GM23338 (cell line): ENCODE measurements around the gene GNB5. TPM values are rescaled to one million over a fixed set of nuclear protein-coding genes. Genes with fewer than 3 reads are reported as not detected.

Source experiments
- ATAC-seq: fragments of 200-7000 bp; cut with Tn5 transposase; 3 replicates; pipeline ENCODE4 v1.9.1; 2020
- DNase-seq: peaks from one replicate; pipeline ENCODE4 v3.0.0-alpha.2; 2015; ENCODE audit warnings: low spot score
- H2AFZ ChIP-seq: fragments of 200-600 bp; sonication (generic); 2 replicates; pipeline ENCODE4 v1.8.0; 2016; ENCODE audit warnings: antibody characterized with exemption, mild to moderate bottlenecking, moderate library complexity
- H3F3A ChIP-seq: fragments of 200-600 bp; sonication (generic); replicated peaks from 2 replicates; pipeline ENCODE4 v1.8.0; 2017; ENCODE audit warnings: antibody characterized with exemption, mixed run types, low read depth
- H3K27ac ChIP-seq: fragments of 200-600 bp; sonication (generic); 2 replicates; pipeline ENCODE4 v1.6.1; 2016; ENCODE audit warnings: low read depth
- H3K27me3 ChIP-seq: fragments of 200-600 bp; sonication (generic); 2 replicates; pipeline ENCODE4 v1.8.0; 2016; ENCODE audit warnings: mild to moderate bottlenecking, mixed run types, moderate library complexity; ENCODE audit not compliant: insufficient read depth
- H3K36me3 ChIP-seq: fragments of 200-600 bp; sonication (generic); 2 replicates; pipeline ENCODE4 v1.8.0; 2016; ENCODE audit warnings: mild to moderate bottlenecking; ENCODE audit not compliant: insufficient read depth
- H3K4me1 ChIP-seq: fragments of 200-600 bp; sonication (generic); 2 replicates; pipeline ENCODE4 v1.8.0; 2016; ENCODE audit warnings: mild to moderate bottlenecking, moderate library complexity; ENCODE audit not compliant: insufficient read depth
- H3K4me2 ChIP-seq: fragments of 200-600 bp; sonication (generic); 2 replicates; pipeline ENCODE4 v1.7.1; 2017; ENCODE audit warnings: mixed run types
- H3K4me3 ChIP-seq: fragments of 200-600 bp; sonication (generic); 2 replicates; pipeline ENCODE4 v1.6.1; 2016; ENCODE audit warnings: mixed run types
- H3K79me2 ChIP-seq: fragments of 200-600 bp; sonication (generic); replicated peaks from 2 replicates; pipeline ENCODE4 v1.8.0; 2017; ENCODE audit warnings: mild to moderate bottlenecking; ENCODE audit not compliant: insufficient read depth
- H3K9me2 ChIP-seq: fragments of 200-600 bp; sonication (generic); 2 replicates; pipeline ENCODE4 v1.8.0; 2017; ENCODE audit not compliant: insufficient read depth
- H4K20me1 ChIP-seq: fragments of 200-600 bp; sonication (generic); replicated peaks from 2 replicates; pipeline ENCODE4 v1.8.0; 2017; ENCODE audit warnings: mild to moderate bottlenecking; ENCODE audit not compliant: insufficient read depth
- H3K27ac Mint-ChIP-seq: 2 replicates; pipeline ENCODE4 v1.8.0; 2020; ENCODE audit warnings: inconsistent platforms, mild to moderate bottlenecking, moderate library complexity, mixed read lengths
- H3K27me3 Mint-ChIP-seq: 3 replicates; pipeline ENCODE4 v1.8.0; 2022; ENCODE audit warnings: low read depth, mild to moderate bottlenecking, moderate library complexity, mixed read lengths, inconsistent platforms; ENCODE audit not compliant: insufficient read depth, poor library complexity
- H3K36me3 Mint-ChIP-seq: 3 replicates; pipeline ENCODE4 v1.8.0; 2021; ENCODE audit warnings: low read depth, mild to moderate bottlenecking, inconsistent platforms, moderate library complexity, mixed read lengths
- H3K4me1 Mint-ChIP-seq: 3 replicates; pipeline ENCODE4 v1.8.0; 2020; ENCODE audit warnings: mild to moderate bottlenecking, inconsistent platforms, mixed read lengths
- H3K4me3 Mint-ChIP-seq: 3 replicates; pipeline ENCODE4 v1.8.0; 2021; ENCODE audit warnings: moderate library complexity, mild to moderate bottlenecking, inconsistent platforms, mixed read lengths
- H3K9me3 Mint-ChIP-seq: 3 replicates; pipeline ENCODE4 v1.8.0; 2020; ENCODE audit warnings: moderate library complexity, mild to moderate bottlenecking, inconsistent platforms, mixed read lengths
- CREB1 ChIP-seq: fragments of 250-450 bp; sonication (Bioruptor Pico); IDR thresholded peaks from 2 replicates; pipeline ENCODE4 v1.5.0; 2020; ENCODE audit warnings: low read depth, mild to moderate bottlenecking, moderate library complexity
- CTCF ChIP-seq, 2 experiments: fragments of 200-600 bp in 1 of 2; sonication (generic) in 1 of 2; conservative IDR thresholded peaks; 2 replicates each; pipeline versions ENCODE4 v1.5.1 to v1.6.1; 2016 to 2017; ENCODE audit warnings: antibody characterized with exemption in 2 of 2, low read depth in 2 of 2, mild to moderate bottlenecking in 2 of 2, moderate library complexity in 1 of 2
- ETS1 ChIP-seq: IDR thresholded peaks from 2 replicates; pipeline ENCODE4 v1.6.1; 2016; ENCODE audit warnings: antibody characterized with exemption
- EZH2 ChIP-seq: fragments of 200-600 bp; sonication (generic); IDR thresholded peaks from one replicate; pipeline ENCODE4 v1.8.0; 2017; ENCODE audit warnings: antibody characterized with exemption, mild to moderate bottlenecking, low read depth; ENCODE audit not compliant: unreplicated experiment
- EZH2phosphoT487 ChIP-seq: fragments of 200-600 bp; sonication (generic); IDR thresholded peaks from one replicate; pipeline ENCODE4 v1.8.1; 2018; ENCODE audit warnings: antibody characterized with exemption; ENCODE audit not compliant: unreplicated experiment
- JUNB ChIP-seq: IDR thresholded peaks from one replicate; pipeline ENCODE4 v1.6.1; 2016; ENCODE audit warnings: antibody characterized with exemption; ENCODE audit not compliant: unreplicated experiment
- NANOG ChIP-seq: IDR thresholded peaks from 2 replicates; pipeline ENCODE4 v1.6.1; 2016; ENCODE audit warnings: antibody characterized with exemption, borderline replicate concordance
- POLR2AphosphoS5 ChIP-seq: IDR thresholded peaks from 2 replicates; pipeline ENCODE4 v1.6.1; 2016; ENCODE audit warnings: antibody characterized with exemption, low read depth
- ZNF114 ChIP-seq: fragments of 250-450 bp; sonication (Bioruptor Pico); IDR thresholded peaks from 2 replicates; pipeline ENCODE4 v1.5.0; 2020; ENCODE audit warnings: mild to moderate bottlenecking, moderate library complexity
- ZNF331 ChIP-seq: fragments of 250-450 bp; sonication (Bioruptor Pico); IDR thresholded peaks from 2 replicates; pipeline ENCODE4 v1.5.0; 2020; ENCODE audit warnings: low read depth, mild to moderate bottlenecking, moderate library complexity
- ZNF462 ChIP-seq: fragments of 250-450 bp; sonication (Bioruptor Pico); IDR thresholded peaks from 2 replicates; pipeline ENCODE4 v1.5.0; 2020; ENCODE audit warnings: mild to moderate bottlenecking, moderate library complexity
- polyA plus RNA-seq: library from polyadenylated mRNA; unstranded; fragments of >200 nt; fragmentation: Nextera tagmentation; extraction: Ambion mirVana; gene quantifications from 2 replicates; pipeline ENCODE4 v1.2.1, GENCODE V29; 2016
- total RNA-seq: library from RNA; depleted of rRNA; stranded (reverse); fragments of >200 nt; shearing (Covaris generic); gene quantifications from 2 replicates; pipeline ENCODE4 v1.2.3, GENCODE V29; 2014

Gene GNB5
- total and polyA plus RNA-seq, 2 experiments from 2014 or later: 23.0 to 40.8 TPM

- Histone ChIP-seq H3K27ac (no peak overlapping the region), H3K4me1 (no peaks in the 10 kb centered on the region), H3K4me3 (no peak overlapping the region), H4K20me1 (peaks cover 2% of the 10 kb centered on the region; the same call in 1 of the 2 replicates), H3K79me2 (no peaks in the 10 kb centered on the region), H3K36me3 (peaks cover 18% of the 10 kb centered on the region), H2AFZ (no peak overlapping the region), H3F3A (no peaks in the 10 kb centered on the region), H3K4me2 (no peak overlapping the region), H3K9me2 (no peaks in the 10 kb centered on the region), H3K27me3 (no peaks in the 10 kb centered on the region)
- Mint-ChIP-seq H3K27me3 (peaks cover 2% of the 10 kb centered on the region), H3K4me3 (no peak overlapping the region), H3K36me3 (peaks cover 22% of the 10 kb centered on the region), H3K9me3 (peaks cover 1% of the 10 kb centered on the region; the same call in 1 of the 3 replicates), H3K27ac (no peak overlapping the region), H3K4me1 (no peaks in the 10 kb centered on the region)
- DNase-seq: no peak
- ATAC-seq: no peak
- TF ChIP-seq ZNF331 (no peak), CREB1 (CRISPR knock-in tag) (no peak), CTCF (conservative IDR thresholded peaks at IDR 0.05; ENCODE audit: low read depth in 2 of 2) (no peak), ETS1 (no peak), EZH2phosphoT487 (no peak), ZNF462 (CRISPR knock-in tag) (no peak), NANOG (no peak), POLR2AphosphoS5 (no peak), ZNF114 (no peak), EZH2 (no peak), JUNB (no peak)
Measured at GRCh38 chr15:52151353-52151752, 39.8 kb downstream of the GNB5 start.
